ENCODE data around the gene ZNF789. TPM values are rescaled to one million over a fixed set of nuclear protein-coding genes. Genes with fewer than 3 reads are reported as not detected.

The ZNF789 gene
- total RNA-seq, 1 experiment from 2014 or later = 15.1 TPM

DNA sequence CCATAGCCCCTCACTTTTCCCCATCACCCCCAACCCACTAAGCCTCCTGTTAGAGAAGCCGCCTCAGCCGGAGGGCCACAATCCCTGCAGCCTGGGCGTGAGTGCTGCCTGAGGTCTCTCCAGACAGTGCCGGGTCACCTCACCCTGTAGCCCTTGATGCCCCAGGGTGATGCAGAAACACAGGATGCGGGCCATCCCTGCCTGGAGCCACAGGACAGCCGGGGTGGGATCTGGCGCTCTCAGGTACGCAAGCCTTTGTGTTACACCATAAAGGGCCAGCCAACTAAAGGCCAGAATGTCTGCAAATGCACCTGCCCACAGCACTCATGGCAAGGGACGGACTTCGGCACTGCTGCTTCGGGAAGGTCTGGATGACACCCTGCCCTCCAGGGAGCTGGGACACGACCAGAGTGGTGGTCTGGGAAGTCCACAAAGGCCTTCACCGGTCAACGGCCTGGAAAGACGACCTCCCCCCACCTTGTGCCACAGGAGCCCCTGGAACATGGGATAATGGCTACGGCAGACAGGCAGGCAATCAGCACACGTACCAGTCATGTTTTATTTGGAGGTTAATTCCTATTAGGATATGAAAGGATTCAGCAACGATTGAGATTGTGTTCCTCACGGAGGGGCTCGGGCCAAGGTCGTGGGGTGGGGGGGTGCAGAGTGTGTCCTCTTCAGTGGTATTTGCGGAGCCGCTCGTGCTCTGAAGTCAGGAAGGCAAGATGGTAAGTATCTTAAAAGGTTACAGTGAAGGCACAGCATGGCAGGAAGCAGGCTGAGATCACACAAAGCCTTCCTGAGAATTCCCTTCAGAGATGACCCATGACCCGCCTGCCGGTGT lies 14.8 kb upstream of the ZNF789 start:
- Histone ChIP-seq H2BK120ac (ENCODE audit: low read depth, low read length, poor library complexity, severe bottlenecking) (no peak overlapping the region), H4K91ac (ENCODE audit: insufficient read length, low read depth, low read length) (no peak overlapping the region), H2AFZ (ENCODE audit: low read length) (no peak overlapping the region), H4K8ac (replicated peaks; ENCODE audit: insufficient read length, low read depth, low read length) (no peak overlapping the region), H2BK5ac (ENCODE audit: insufficient read length, low read length) (no peak overlapping the region), H2BK12ac (ENCODE audit: insufficient read length, low read depth, low read length) (no peak overlapping the region), H3K9me3 (ENCODE audit: control insufficient read depth, low read depth, low read length) (no peaks in the 10 kb centered on the region), H3K23ac (ENCODE audit: insufficient read length, low read depth, low read length) (no peak overlapping the region), H3K14ac (ENCODE audit: insufficient read depth, low read length) (no peak overlapping the region), H3K79me1 (ENCODE audit: insufficient read depth, low read depth, low read length, poor library complexity, severe bottlenecking) (peaks cover 8% of the 10 kb centered on the region), H3K9ac (ENCODE audit: extremely low read depth, insufficient read length, low read length) (no peak overlapping the region), H2BK20ac (ENCODE audit: low read depth, low read length, poor library complexity, severe bottlenecking) (no peak overlapping the region), H3K27me3 (ENCODE audit: insufficient read depth, low read length) (no peaks in the 10 kb centered on the region), H3K27ac (ENCODE audit: insufficient read length, low read depth, low read length) (no peak overlapping the region), H3K18ac (ENCODE audit: insufficient read length, low read depth, low read length) (no peak overlapping the region), H3K4me1 (ENCODE audit: insufficient read depth, low read length) (no peaks in the 10 kb centered on the region), H3K4me2 (ENCODE audit: insufficient read depth, insufficient read length, low read length) (no peak overlapping the region), H4K20me1 (ENCODE audit: control insufficient read depth, insufficient read depth, insufficient read length) (no peaks in the 10 kb centered on the region), H3K4ac (ENCODE audit: low read depth, low read length) (no peak overlapping the region), H2AK5ac (ENCODE audit: insufficient read length, low read length) (no peak overlapping the region), H3K23me2 (ENCODE audit: insufficient read length, low read depth, low read length, poor library complexity, severe bottlenecking) (no peaks in the 10 kb centered on the region), H4K5ac (ENCODE audit: insufficient read length, low read depth, low read length) (no peak overlapping the region), H2BK15ac (ENCODE audit: low read depth, low read length) (no peak overlapping the region), H3T11ph (ENCODE audit: low read length) (no peak overlapping the region), H3K79me2 (ENCODE audit: insufficient read depth, low read length) (peaks cover 4% of the 10 kb centered on the region; the same call in 1 of the 2 replicates), H3K56ac (ENCODE audit: insufficient read length, low read depth, low read length) (no peak overlapping the region)
- Mint-ChIP-seq H3K36me3 (ENCODE audit: insufficient read depth in 1 of 3, low read depth in 3 of 3) (peaks cover 45 to 94% (median 77%) of the 10 kb centered on the region in 3 experiments), H3K4me3 (no peak overlapping the region), H3K9me3 (0 out of 5 replicates have a peak, but pooled peaks cover 0 to 3% of the 10 kb centered on the region in 2 experiments), H3K27me3 (ENCODE audit: low read depth) (no peaks in the 10 kb centered on the region; the same call in none of the 2 replicates), H3K4me1 (no peaks in the 10 kb centered on the region), H3K27ac (peak overlapping the region in 2 of 3 experiments; percentile 30 to 35; a peak in 2 of 7 replicates)
- no peak for DNase-seq
- no CpG with 5 or more reads among the region's 26 CpGs for WGBS (ENCODE audit: extremely low coverage, insufficient read length, low lambda C conversion rate)
- TF ChIP-seq, protein P1, sequence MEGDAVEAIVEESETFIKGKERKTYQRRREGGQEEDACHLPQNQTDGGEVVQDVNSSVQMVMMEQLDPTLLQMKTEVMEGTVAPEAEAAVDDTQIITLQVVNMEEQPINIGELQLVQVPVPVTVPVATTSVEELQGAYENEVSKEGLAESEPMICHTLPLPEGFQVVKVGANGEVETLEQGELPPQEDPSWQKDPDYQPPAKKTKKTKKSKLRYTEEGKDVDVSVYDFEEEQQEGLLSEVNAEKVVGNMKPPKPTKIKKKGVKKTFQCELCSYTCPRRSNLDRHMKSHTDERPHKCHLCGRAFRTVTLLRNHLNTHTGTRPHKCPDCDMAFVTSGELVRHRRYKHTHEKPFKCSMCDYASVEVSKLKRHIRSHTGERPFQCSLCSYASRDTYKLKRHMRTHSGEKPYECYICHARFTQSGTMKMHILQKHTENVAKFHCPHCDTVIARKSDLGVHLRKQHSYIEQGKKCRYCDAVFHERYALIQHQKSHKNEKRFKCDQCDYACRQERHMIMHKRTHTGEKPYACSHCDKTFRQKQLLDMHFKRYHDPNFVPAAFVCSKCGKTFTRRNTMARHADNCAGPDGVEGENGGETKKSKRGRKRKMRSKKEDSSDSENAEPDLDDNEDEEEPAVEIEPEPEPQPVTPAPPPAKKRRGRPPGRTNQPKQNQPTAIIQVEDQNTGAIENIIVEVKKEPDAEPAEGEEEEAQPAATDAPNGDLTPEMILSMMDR (conservative IDR thresholded peaks at IDR 0.05) = no peak

Measured in H9 (cell line).